Measurements from ENCODE around the gene HOXB2. TPM values are rescaled to one million over a fixed set of nuclear protein-coding genes. Genes with fewer than 3 reads are reported as not detected.
A peak's percentile ranks its signal among the peaks of the same experiment; 100 is the strongest.

HOXB2 gene
- total RNA-seq, 1 donor from 2014 or later = 46.6 TPM

DNA sequence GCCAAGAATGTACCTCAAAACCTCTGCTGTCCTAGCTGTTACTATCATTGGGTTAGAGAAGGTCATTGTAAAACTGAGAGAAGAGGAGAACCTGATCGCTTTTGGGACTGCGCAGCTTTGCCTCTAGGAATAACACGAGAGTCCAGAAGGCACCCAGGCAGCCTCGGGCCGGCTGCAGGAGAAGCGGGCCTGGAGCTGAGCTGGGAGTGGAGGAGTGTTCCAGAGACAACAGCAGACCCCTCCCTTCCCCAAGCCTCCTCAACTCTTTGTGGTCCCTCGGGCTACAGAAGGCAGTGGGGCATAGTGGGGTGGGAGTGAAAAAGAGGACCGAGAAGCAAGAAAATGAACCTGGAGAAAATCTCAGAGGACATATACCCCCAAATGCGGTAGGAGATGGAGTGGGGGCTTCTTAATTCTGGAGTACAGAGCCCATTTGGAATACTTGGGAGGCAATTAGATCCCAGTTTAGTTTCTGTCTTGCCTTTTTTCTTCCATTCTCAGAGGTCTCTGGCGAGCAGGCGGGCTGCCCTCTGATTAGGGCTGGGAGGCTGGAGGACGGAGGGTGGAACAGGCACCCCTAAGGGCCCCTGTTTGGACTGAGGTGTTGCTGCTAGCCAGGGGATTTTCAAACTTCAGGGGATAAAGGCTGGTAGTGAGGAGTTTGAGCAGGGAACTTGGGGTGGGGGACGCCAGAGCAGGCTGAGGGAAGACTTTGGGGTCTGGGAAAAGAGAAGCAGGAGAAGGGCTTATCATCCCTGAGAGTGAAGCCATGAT, 13.3 kb upstream of the HOXB2 start:
- TF ChIP-seq, protein P1, sequence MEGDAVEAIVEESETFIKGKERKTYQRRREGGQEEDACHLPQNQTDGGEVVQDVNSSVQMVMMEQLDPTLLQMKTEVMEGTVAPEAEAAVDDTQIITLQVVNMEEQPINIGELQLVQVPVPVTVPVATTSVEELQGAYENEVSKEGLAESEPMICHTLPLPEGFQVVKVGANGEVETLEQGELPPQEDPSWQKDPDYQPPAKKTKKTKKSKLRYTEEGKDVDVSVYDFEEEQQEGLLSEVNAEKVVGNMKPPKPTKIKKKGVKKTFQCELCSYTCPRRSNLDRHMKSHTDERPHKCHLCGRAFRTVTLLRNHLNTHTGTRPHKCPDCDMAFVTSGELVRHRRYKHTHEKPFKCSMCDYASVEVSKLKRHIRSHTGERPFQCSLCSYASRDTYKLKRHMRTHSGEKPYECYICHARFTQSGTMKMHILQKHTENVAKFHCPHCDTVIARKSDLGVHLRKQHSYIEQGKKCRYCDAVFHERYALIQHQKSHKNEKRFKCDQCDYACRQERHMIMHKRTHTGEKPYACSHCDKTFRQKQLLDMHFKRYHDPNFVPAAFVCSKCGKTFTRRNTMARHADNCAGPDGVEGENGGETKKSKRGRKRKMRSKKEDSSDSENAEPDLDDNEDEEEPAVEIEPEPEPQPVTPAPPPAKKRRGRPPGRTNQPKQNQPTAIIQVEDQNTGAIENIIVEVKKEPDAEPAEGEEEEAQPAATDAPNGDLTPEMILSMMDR (IDR thresholded peaks at IDR 0.05; ENCODE audit: unreplicated experiment) = no peak
- DNase-seq (ENCODE audit: low spot score in 2 of 2, unreplicated experiment in 2 of 2) = no peak
- Mint-ChIP-seq H3K36me3 (peaks cover 8% of the 10 kb centered on the region), H3K27ac (peak overlapping the region; percentile 99), H3K27me3 (ENCODE audit: low read depth) (peaks cover 4% of the 10 kb centered on the region), H3K4me1 (peaks cover 95% of the 10 kb centered on the region), H3K9me3 (no peaks in the 10 kb centered on the region), H3K4me3 (peak overlapping the region; percentile 61)

DNA sequence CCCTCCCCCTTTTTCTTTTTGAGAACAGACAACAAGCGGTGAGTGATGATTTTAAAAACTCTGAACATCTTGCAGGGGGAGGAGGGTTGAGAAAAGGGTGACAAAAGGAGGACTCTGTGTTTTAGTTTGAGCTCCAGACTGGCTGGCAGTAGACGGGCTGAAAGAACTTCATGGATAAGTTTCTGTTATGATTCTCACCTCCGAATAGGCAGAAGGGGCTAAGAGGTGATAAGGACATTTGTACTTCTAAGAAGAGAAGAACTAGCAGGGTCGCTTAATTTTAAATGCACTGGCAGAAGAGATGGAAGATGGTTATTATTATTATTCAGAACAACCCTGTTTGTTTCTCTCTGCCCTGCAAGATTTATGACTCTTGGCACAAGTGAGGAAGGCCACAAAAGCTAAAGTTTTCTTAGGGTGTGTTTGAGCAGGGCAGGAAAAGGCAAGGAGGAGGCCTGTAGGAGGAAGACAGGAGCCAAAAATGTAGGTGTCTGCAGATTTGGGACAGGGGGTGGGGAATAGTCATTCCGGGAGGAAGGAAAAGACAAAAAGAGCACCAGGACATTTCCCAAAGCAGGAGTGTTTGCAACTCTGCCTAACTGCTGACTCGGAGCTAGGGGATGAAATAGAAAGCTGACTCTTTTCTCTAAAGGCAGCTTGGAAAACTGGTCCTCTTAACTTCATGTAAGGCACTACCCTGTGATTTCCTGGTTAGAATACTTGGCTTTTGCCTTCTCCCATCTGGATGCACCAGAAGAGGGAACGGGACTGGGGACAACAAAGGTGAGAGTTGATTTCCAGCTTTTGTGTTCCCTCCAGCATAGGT, 11.9 kb upstream of the HOXB2 start:
- H3K27ac Mint-ChIP-seq = peak overlapping the region; percentile 99
- H3K4me1 Mint-ChIP-seq = peaks cover 91% of the 10 kb centered on the region
- peak overlapping the region; percentile 61 for H3K4me3 Mint-ChIP-seq
- TF ChIP-seq, protein P1 (IDR thresholded peaks at IDR 0.05; ENCODE audit: unreplicated experiment) = no peak
- DNase-seq (ENCODE audit: low spot score in 2 of 2, unreplicated experiment in 2 of 2) = no peak
- no peaks in the 10 kb centered on the region for H3K9me3 Mint-ChIP-seq
- peaks cover 4% of the 10 kb centered on the region for H3K27me3 Mint-ChIP-seq (ENCODE audit: low read depth)
- H3K36me3 Mint-ChIP-seq = peaks cover 12% of the 10 kb centered on the region

DNA sequence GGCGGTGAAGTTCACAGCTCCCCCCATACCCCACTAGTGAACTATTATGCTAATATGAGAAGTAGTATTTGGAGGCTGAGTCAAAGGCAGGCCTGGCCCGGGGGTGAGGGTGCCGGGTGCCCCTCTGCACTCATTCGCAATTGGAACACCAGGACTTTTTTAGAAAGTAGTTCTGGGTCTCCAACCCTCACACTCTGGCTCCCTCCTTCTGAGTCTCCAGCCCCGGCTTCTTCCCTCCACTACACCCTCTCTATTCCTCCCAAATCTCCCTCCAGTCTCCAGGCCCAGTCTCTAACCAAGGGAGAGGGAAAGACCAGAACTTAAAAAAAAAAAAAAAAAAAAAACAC, 11.3 kb upstream of the HOXB2 start:
- Mint-ChIP-seq H3K27ac (peak overlapping the region; percentile 99), H3K27me3 (ENCODE audit: low read depth) (peaks cover 4% of the 10 kb centered on the region), H3K4me1 (peaks cover 90% of the 10 kb centered on the region), H3K36me3 (peaks cover 10% of the 10 kb centered on the region), H3K9me3 (no peaks in the 10 kb centered on the region), H3K4me3 (peak overlapping the region; percentile 61)
- TF ChIP-seq, protein P1 (IDR thresholded peaks at IDR 0.05; ENCODE audit: unreplicated experiment) = no peak
- no peak for DNase-seq (ENCODE audit: low spot score in 2 of 2, unreplicated experiment in 2 of 2)

DNA sequence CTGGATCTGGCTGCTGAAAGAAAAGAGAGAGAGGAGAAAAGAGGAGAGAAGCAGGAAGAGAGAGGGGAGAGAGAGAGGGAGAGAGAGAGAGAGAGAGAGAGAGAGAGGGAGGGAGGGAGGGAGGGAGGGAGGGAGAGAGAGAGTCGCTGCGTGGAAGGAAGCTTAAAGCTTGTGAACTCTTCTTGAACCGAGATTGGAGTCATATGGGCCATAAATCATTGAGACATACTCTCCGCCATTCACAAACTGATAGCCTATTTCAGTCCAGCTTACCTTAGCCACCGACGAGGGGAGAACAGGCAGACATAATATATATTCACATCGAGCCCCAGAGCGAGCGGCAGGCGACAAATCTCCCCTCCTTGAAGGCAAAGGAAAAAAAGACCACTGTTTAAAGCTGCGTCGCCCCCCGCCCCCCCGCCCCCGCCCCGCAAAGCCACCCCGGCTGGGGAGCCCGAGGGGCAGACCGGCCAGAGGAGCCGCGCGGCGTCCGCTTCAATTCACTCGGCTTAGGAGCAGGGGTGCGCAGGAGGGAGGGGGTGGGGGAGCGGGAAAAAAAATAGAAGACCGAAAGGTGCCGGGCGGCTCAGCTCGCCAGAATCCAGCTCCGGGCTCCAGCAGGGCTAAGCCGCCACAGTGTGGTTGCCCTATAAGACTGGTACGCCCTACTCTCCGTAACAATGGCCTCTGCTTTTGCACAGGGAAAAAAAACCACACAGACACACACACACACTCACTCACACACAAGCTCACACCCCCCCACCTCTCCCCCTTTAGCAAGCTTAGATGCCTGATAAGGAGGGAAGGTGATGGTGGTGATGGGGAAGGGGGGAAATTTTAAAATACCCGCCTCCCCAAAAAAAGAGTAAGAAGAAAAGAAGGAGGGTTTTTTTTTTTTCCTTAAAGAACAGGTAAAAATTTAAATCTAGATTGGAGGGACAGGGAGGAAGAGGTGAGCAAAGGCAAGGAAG, 10.6 kb upstream of the HOXB2 start:
- Mint-ChIP-seq H3K4me3 (peak overlapping the region; percentile 84), H3K27me3 (ENCODE audit: low read depth) (peaks cover 4% of the 10 kb centered on the region), H3K36me3 (peaks cover 9% of the 10 kb centered on the region), H3K4me1 (peaks cover 89% of the 10 kb centered on the region), H3K9me3 (no peaks in the 10 kb centered on the region), H3K27ac (peak overlapping the region; percentile 100)
- DNase-seq (ENCODE audit: low spot score in 2 of 2, unreplicated experiment in 2 of 2) = peak in 1 of 2 experiments; percentile 69
- TF ChIP-seq, protein P1 (IDR thresholded peaks at IDR 0.05; ENCODE audit: unreplicated experiment) = no peak

Data from mesothelial cell of epicardium (in vitro differentiated cells).